HepG2 (cell line): ENCODE data around the gene ANAPC16.

Experiments used
- EP300 ChIP-seq, 3 experiments: sonication (generic) in 1 of 3; formaldehyde crosslinking in 1 of 3; IDR thresholded peaks; 2 replicates each; pipeline versions ENCODE4 v1.5.1 to v1.6.1; 2011 to 2020; ENCODE audit warnings: low read depth in 2 of 3, low read length in 2 of 3, borderline replicate concordance in 1 of 3, improper control_type of control experiment in 1 of 3, mild to moderate bottlenecking in 1 of 3, missing genetic modification reagents in 1 of 3, moderate library complexity in 1 of 3
- TGIF2 ChIP-seq: IDR thresholded peaks from 2 replicates; pipeline ENCODE4 v1.6.1; 2016; ENCODE audit warnings: control low read depth, missing compliant biosample characterization
- ZNF530 ChIP-seq: sonication (generic); formaldehyde crosslinking; IDR thresholded peaks from 2 replicates; pipeline ENCODE4 v1.5.0; 2020; ENCODE audit warnings: low read depth, mild to moderate bottlenecking, missing genetic modification reagents
- TF ChIP-seq, protein P1 (sequence below): sonication (generic); formaldehyde crosslinking; IDR thresholded peaks from 2 replicates; pipeline ENCODE4 v1.8.1; 2022; ENCODE audit warnings: low read depth, mild to moderate bottlenecking, missing genetic modification reagents
- TF ChIP-seq, protein P2 (sequence below): sonication (generic); formaldehyde crosslinking; IDR thresholded peaks from 2 replicates; pipeline ENCODE4 v1.5.0; 2020; ENCODE audit warnings: mild to moderate bottlenecking, missing genetic modification reagents, moderate library complexity
- TF ChIP-seq, protein P3 (sequence below): sonication (generic); formaldehyde crosslinking; IDR thresholded peaks from 2 replicates; pipeline ENCODE4 v1.4.0; 2020; ENCODE audit warnings: missing genetic modification reagents

DNA sequence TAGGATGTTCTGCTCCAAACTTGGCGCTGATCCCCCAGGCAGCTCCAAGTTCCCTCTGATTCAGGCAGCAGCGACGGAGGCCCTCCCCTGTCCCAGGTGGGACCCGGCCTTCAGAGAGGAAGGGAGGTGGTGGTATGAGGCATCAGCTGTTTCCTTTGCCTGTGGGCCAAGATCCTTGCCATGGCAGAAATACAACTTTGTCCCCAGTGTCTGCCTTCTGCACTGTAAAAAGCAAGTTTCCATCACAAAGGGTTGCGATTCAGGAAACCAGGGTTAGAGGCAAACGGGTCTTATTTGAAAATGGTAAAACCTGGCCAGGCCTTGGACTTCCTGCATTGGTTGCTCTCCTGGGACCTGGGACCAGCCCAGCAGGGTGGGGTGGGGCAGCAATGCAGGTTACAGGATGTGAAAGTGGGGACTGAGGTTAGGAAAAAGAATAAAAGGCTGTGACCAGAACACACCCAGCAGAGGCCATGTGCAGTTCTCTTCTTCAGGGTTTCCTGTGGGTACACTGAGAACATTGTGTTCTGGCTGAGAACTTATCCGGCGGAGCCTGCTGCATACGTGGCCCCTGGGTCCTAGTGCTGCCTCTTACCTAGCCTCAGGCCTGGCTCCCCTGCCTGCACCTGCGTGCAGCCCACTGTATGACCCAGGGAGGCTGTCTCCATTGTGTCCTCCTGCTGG lies 32.8 kb downstream of the ANAPC16 start:
- TF ChIP-seq ZNF530 (CRISPR knock-in tag) (no peak), EP300 (IDR thresholded peaks at IDR 0.05; ENCODE audit: low read depth in 2 of 2, low read length in 2 of 2) (no peak), EP300 (CRISPR knock-in tag; IDR thresholded peaks at IDR 0.05; ENCODE audit: borderline replicate concordance) (0 out of 2 replicates have a peak, but pooled peaks have one; percentile 11), TGIF2 (CRISPR knock-in tag) (no peak; the same call in 1 of the 2 replicates)
- TF ChIP-seq, protein P1, sequence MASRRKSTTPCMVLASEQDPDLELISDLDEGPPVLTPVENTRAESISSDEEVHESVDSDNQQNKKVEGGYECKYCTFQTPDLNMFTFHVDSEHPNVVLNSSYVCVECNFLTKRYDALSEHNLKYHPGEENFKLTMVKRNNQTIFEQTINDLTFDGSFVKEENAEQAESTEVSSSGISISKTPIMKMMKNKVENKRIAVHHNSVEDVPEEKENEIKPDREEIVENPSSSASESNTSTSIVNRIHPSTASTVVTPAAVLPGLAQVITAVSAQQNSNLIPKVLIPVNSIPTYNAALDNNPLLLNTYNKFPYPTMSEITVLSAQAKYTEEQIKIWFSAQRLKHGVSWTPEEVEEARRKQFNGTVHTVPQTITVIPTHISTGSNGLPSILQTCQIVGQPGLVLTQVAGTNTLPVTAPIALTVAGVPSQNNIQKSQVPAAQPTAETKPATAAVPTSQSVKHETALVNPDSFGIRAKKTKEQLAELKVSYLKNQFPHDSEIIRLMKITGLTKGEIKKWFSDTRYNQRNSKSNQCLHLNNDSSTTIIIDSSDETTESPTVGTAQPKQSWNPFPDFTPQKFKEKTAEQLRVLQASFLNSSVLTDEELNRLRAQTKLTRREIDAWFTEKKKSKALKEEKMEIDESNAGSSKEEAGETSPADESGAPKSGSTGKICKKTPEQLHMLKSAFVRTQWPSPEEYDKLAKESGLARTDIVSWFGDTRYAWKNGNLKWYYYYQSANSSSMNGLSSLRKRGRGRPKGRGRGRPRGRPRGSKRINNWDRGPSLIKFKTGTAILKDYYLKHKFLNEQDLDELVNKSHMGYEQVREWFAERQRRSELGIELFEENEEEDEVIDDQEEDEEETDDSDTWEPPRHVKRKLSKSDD (CRISPR knock-in tag): no peak
- TF ChIP-seq, protein P2, sequence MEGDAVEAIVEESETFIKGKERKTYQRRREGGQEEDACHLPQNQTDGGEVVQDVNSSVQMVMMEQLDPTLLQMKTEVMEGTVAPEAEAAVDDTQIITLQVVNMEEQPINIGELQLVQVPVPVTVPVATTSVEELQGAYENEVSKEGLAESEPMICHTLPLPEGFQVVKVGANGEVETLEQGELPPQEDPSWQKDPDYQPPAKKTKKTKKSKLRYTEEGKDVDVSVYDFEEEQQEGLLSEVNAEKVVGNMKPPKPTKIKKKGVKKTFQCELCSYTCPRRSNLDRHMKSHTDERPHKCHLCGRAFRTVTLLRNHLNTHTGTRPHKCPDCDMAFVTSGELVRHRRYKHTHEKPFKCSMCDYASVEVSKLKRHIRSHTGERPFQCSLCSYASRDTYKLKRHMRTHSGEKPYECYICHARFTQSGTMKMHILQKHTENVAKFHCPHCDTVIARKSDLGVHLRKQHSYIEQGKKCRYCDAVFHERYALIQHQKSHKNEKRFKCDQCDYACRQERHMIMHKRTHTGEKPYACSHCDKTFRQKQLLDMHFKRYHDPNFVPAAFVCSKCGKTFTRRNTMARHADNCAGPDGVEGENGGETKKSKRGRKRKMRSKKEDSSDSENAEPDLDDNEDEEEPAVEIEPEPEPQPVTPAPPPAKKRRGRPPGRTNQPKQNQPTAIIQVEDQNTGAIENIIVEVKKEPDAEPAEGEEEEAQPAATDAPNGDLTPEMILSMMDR (CRISPR knock-in tag): 0 out of 2 replicates have a peak, but pooled peaks have one; percentile 8
- TF ChIP-seq, protein P3, sequence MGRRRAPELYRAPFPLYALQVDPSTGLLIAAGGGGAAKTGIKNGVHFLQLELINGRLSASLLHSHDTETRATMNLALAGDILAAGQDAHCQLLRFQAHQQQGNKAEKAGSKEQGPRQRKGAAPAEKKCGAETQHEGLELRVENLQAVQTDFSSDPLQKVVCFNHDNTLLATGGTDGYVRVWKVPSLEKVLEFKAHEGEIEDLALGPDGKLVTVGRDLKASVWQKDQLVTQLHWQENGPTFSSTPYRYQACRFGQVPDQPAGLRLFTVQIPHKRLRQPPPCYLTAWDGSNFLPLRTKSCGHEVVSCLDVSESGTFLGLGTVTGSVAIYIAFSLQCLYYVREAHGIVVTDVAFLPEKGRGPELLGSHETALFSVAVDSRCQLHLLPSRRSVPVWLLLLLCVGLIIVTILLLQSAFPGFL: no peak
